ENCODE measurements around the gene ZPLD1. TPM values are rescaled to one million over a fixed set of nuclear protein-coding genes. Genes with fewer than 3 reads are reported as not detected.

Gene ZPLD1
- not detected for total RNA-seq
- polyA plus RNA-seq, result not detected
- total RNA-seq, result 0 to 0.17 (median 0) reads per million in 6 experiments

GRCh38 chr3:102434715-102435114, at the start of gene ZPLD1:
ZPLD1 (plus strand) TSS chr3:102435015; CDS start chr3:102438488, 3,473 bp downstream.
- no peak for DNase-seq
- no peaks in the 10 kb centered on the region for H3K36me3 Mint-ChIP-seq
- no peaks in the 10 kb centered on the region for H3K9me3 Mint-ChIP-seq
- no peak for ATAC-seq
- POLR2A ChIA-PET, result no interaction called here
- H3K27ac Mint-ChIP-seq, result no peak within 1 kb of the TSS
- no peak within 1 kb of the TSS for H3K4me3 Mint-ChIP-seq
- H3K4me1 Mint-ChIP-seq, result no peaks in the 10 kb centered on the region
- peaks cover 2 to 22% (median 8%) of the 10 kb centered on the region in 5 donors for H3K27me3 Mint-ChIP-seq

- DNase-seq (no peak), ATAC-seq (no peak)
- Mint-ChIP-seq H3K27me3 (peaks cover 3 to 22% (median 7%) of the 10 kb centered on the region in 5 donors), H3K36me3 (no peaks in the 10 kb centered on the region), H3K4me1 (no peaks in the 10 kb centered on the region), H3K9me3 (peaks cover 0 to 2% (median 0%) of the 10 kb centered on the region in 9 donors), H3K4me3 (no peak overlapping the region), H3K27ac (no peak overlapping the region)
- POLR2A ChIA-PET, result no interaction called here
These were observed 44.5 kb upstream of the ZPLD1 start for GRCh38 chr3:102390171-102390864.

GRCh38 chr3:102390916-102391315, 43.9 kb upstream of the ZPLD1 start:
- ATAC-seq (no peak), DNase-seq (no peak)
- Mint-ChIP-seq H3K27me3 (peaks cover 3 to 22% (median 7%) of the 10 kb centered on the region in 5 donors), H3K9me3 (peaks cover 0 to 3% (median 0%) of the 10 kb centered on the region in 9 donors), H3K36me3 (no peaks in the 10 kb centered on the region), H3K4me1 (no peaks in the 10 kb centered on the region), H3K4me3 (no peak overlapping the region), H3K27ac (no peak overlapping the region)
- POLR2A ChIA-PET, result no interaction called here

GRCh38 chr3:102391491-102391890, 43.3 kb upstream of the ZPLD1 start:
- no peak for ATAC-seq
- Mint-ChIP-seq H3K9me3 (peaks cover 0 to 3% (median 0%) of the 10 kb centered on the region in 9 donors), H3K27ac (no peak overlapping the region), H3K4me3 (no peak overlapping the region), H3K4me1 (no peaks in the 10 kb centered on the region), H3K27me3 (peaks cover 3 to 22% (median 7%) of the 10 kb centered on the region in 5 donors), H3K36me3 (no peaks in the 10 kb centered on the region)
- no peak for DNase-seq
- POLR2A ChIA-PET, result no interaction called here

GRCh38 chr3:102394517-102394916, 40.3 kb upstream of the ZPLD1 start:
- peaks cover 7 to 18% (median 9%) of the 10 kb centered on the region in 5 donors for H3K27me3 Mint-ChIP-seq

GRCh38 chr3:102398176-102398575, 36.6 kb upstream of the ZPLD1 start:
- POLR2A ChIA-PET, result no interaction called here
- no peaks in the 10 kb centered on the region for H3K4me1 Mint-ChIP-seq
- no peak overlapping the region for H3K27ac Mint-ChIP-seq
- peaks cover 0 to 3% (median 0%) of the 10 kb centered on the region in 9 donors for H3K9me3 Mint-ChIP-seq
- no peaks in the 10 kb centered on the region for H3K36me3 Mint-ChIP-seq
- H3K27me3 Mint-ChIP-seq, result peaks cover 3 to 20% (median 7%) of the 10 kb centered on the region in 5 donors
- no peak overlapping the region for H3K4me3 Mint-ChIP-seq
- no peak for ATAC-seq
- no peak for DNase-seq

More at GRCh38 chr3:102394517-102394916, 40.3 kb upstream of the ZPLD1 start:
- POLR2A ChIA-PET, result no interaction called here
- H3K27ac Mint-ChIP-seq, result no peak overlapping the region
- peaks cover 0 to 3% (median 0%) of the 10 kb centered on the region in 9 donors for H3K9me3 Mint-ChIP-seq
- H3K36me3 Mint-ChIP-seq, result no peaks in the 10 kb centered on the region
- ATAC-seq (no peak), DNase-seq (no peak)
- no peaks in the 10 kb centered on the region for H3K4me1 Mint-ChIP-seq
- no peak overlapping the region for H3K4me3 Mint-ChIP-seq

- Mint-ChIP-seq H3K27me3 (peaks cover 3 to 24% (median 7%) of the 10 kb centered on the region in 5 donors), H3K4me1 (no peaks in the 10 kb centered on the region), H3K9me3 (peaks cover 0 to 3% (median 0%) of the 10 kb centered on the region in 9 donors), H3K36me3 (no peaks in the 10 kb centered on the region), H3K4me3 (no peak overlapping the region), H3K27ac (no peak overlapping the region)
- no peak for DNase-seq
- no peak for ATAC-seq
- POLR2A ChIA-PET, result no interaction called here
These were observed 36.1 kb upstream of the ZPLD1 start for GRCh38 chr3:102398666-102399065.

GRCh38 chr3:102400142-102400541, 34.7 kb upstream of the ZPLD1 start:
- peaks cover 4 to 28% (median 4%) of the 10 kb centered on the region in 5 donors for H3K27me3 Mint-ChIP-seq
- POLR2A ChIA-PET, result no interaction called here
- H3K9me3 Mint-ChIP-seq, result peaks cover 0 to 3% (median 0%) of the 10 kb centered on the region in 9 donors
- H3K4me3 Mint-ChIP-seq, result no peak overlapping the region
- ATAC-seq, result no peak
- no peaks in the 10 kb centered on the region for H3K36me3 Mint-ChIP-seq
- no peaks in the 10 kb centered on the region for H3K4me1 Mint-ChIP-seq
- H3K27ac Mint-ChIP-seq, result no peak overlapping the region
- DNase-seq, result no peak

- Mint-ChIP-seq H3K4me1 (no peaks in the 10 kb centered on the region), H3K27me3 (peaks cover 4 to 28% (median 4%) of the 10 kb centered on the region in 5 donors), H3K4me3 (no peak overlapping the region), H3K27ac (no peak overlapping the region), H3K36me3 (no peaks in the 10 kb centered on the region), H3K9me3 (no peaks in the 10 kb centered on the region)
- ATAC-seq (no peak), DNase-seq (no peak)
- POLR2A ChIA-PET, result no interaction called here
These were observed 34.0 kb upstream of the ZPLD1 start for GRCh38 chr3:102400766-102401165.

GRCh38 chr3:102410616-102411015, 24.2 kb upstream of the ZPLD1 start:
- DNase-seq (no peak), ATAC-seq (no peak)
- H3K36me3 Mint-ChIP-seq, result no peaks in the 10 kb centered on the region
- H3K4me1 Mint-ChIP-seq, result peaks cover 2 to 9% (median 7%) of the 10 kb centered on the region in 4 donors
- no peaks in the 10 kb centered on the region for H3K9me3 Mint-ChIP-seq
- H3K27me3 Mint-ChIP-seq, result peaks cover 0 to 4% (median 2%) of the 10 kb centered on the region in 5 donors
- POLR2A ChIA-PET, result no interaction called here
- H3K27ac Mint-ChIP-seq, result no peak overlapping the region
- H3K4me3 Mint-ChIP-seq, result no peak overlapping the region

- POLR2A ChIA-PET, result no interaction called here
- Mint-ChIP-seq H3K27me3 (no peaks in the 10 kb centered on the region), H3K4me3 (peak overlapping the region; percentile 1 to 58 (median 42)), H3K27ac (peak overlapping the region in 3 of 10 donors; percentile 1 to 18 (median 3)), H3K9me3 (no peaks in the 10 kb centered on the region), H3K4me1 (peaks cover 2 to 13% (median 7%) of the 10 kb centered on the region in 4 donors), H3K36me3 (no peaks in the 10 kb centered on the region)
- ATAC-seq, result peak in 1 of 2 donors; percentile 32
- DNase-seq, result no peak
These were observed 19.3 kb upstream of the ZPLD1 start for GRCh38 chr3:102415553-102415952.

GRCh38 chr3:102419786-102420185, 15.0 kb upstream of the ZPLD1 start:
- Mint-ChIP-seq H3K4me1 (peaks cover 2 to 12% (median 6%) of the 10 kb centered on the region in 4 donors), H3K9me3 (no peaks in the 10 kb centered on the region), H3K4me3 (no peak overlapping the region), H3K27me3 (peaks cover 0 to 4% (median 3%) of the 10 kb centered on the region in 5 donors), H3K36me3 (no peaks in the 10 kb centered on the region), H3K27ac (no peak overlapping the region)
- no peak for ATAC-seq
- DNase-seq, result no peak
- POLR2A ChIA-PET, result no interaction called here

GRCh38 chr3:102441832-102442231, 7.0 kb downstream of the ZPLD1 start:
- DNase-seq (no peak), ATAC-seq (no peak)
- Mint-ChIP-seq H3K36me3 (no peaks in the 10 kb centered on the region), H3K9me3 (no peaks in the 10 kb centered on the region), H3K4me3 (no peak overlapping the region), H3K27ac (no peak overlapping the region), H3K27me3 (peaks cover 2 to 19% (median 6%) of the 10 kb centered on the region in 5 donors), H3K4me1 (no peaks in the 10 kb centered on the region)
- POLR2A ChIA-PET, result no interaction called here

- ATAC-seq, result no peak
- DNase-seq, result no peak
- Mint-ChIP-seq H3K4me1 (no peaks in the 10 kb centered on the region), H3K27me3 (peaks cover 0 to 8% (median 4%) of the 10 kb centered on the region in 5 donors), H3K27ac (no peak overlapping the region), H3K9me3 (no peaks in the 10 kb centered on the region), H3K4me3 (no peak overlapping the region), H3K36me3 (no peaks in the 10 kb centered on the region)
- POLR2A ChIA-PET, result no interaction called here
These were observed 8.2 kb downstream of the ZPLD1 start for GRCh38 chr3:102443021-102443420.
